Hepatocyte (in vitro differentiated cells): ENCODE results near the gene FAM117B.

Experiments
- EZH2 ChIP-seq: fragments of 200-600 bp; sonication (generic); IDR thresholded peaks from 2 replicates; pipeline ENCODE4 v1.6.1; 2016; ENCODE audit warnings: antibody characterized with exemption, mild to moderate bottlenecking, borderline replicate concordance
- EZH2phosphoT487 ChIP-seq: fragments of 200-600 bp; sonication (generic); IDR thresholded peaks from one replicate; pipeline ENCODE4 v1.6.1; 2018; ENCODE audit warnings: antibody characterized with exemption, mild to moderate bottlenecking, low read depth, moderate library complexity; ENCODE audit not compliant: unreplicated experiment, severe bottlenecking
- TF ChIP-seq, protein P1 (sequence below): fragments of 200-600 bp; sonication (generic); IDR thresholded peaks from 2 replicates; pipeline ENCODE4 v1.5.1; 2016; ENCODE audit warnings: antibody characterized with exemption, mild to moderate bottlenecking; ENCODE audit not compliant: poor library complexity

- TF ChIP-seq EZH2 = no peak
- TF ChIP-seq, protein P1, sequence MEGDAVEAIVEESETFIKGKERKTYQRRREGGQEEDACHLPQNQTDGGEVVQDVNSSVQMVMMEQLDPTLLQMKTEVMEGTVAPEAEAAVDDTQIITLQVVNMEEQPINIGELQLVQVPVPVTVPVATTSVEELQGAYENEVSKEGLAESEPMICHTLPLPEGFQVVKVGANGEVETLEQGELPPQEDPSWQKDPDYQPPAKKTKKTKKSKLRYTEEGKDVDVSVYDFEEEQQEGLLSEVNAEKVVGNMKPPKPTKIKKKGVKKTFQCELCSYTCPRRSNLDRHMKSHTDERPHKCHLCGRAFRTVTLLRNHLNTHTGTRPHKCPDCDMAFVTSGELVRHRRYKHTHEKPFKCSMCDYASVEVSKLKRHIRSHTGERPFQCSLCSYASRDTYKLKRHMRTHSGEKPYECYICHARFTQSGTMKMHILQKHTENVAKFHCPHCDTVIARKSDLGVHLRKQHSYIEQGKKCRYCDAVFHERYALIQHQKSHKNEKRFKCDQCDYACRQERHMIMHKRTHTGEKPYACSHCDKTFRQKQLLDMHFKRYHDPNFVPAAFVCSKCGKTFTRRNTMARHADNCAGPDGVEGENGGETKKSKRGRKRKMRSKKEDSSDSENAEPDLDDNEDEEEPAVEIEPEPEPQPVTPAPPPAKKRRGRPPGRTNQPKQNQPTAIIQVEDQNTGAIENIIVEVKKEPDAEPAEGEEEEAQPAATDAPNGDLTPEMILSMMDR = no peak
- no peak for TF ChIP-seq EZH2phosphoT487
Measured at GRCh38 chr2:202763916-202764315, 129.1 kb downstream of the FAM117B start.
